Neutrophil (primary cell): ENCODE results near the gene MESP2.

ENCODE experiments used
- H3K27ac ChIP-seq: fragments of 200-600 bp; sonication (generic); 2 replicates; pipeline ENCODE4 v1.5.1; 2016; ENCODE audit warnings: mild to moderate bottlenecking, moderate library complexity
- H3K27me3 ChIP-seq: fragments of 200-600 bp; sonication (generic); 2 replicates; pipeline ENCODE4 v1.6.0; 2016; ENCODE audit warnings: mild to moderate bottlenecking
- H3K36me3 ChIP-seq: fragments of 200-600 bp; sonication (generic); 2 replicates; pipeline ENCODE4 v1.5.1; 2017
- H3K4me1 ChIP-seq, 2 experiments: fragments of 200-600 bp in 1 of 2; sonication (generic) in 1 of 2; 1 replicate in 1 of 2; 2 replicates in 1 of 2; pipeline versions ENCODE4 v1.5.1 to v1.6.1; 2013 to 2016; ENCODE audit warnings: low read depth in 1 of 2, low read length in 1 of 2, mild to moderate bottlenecking in 1 of 2, moderate library complexity in 1 of 2; ENCODE audit not compliant: control insufficient read depth in 1 of 2, insufficient read depth in 1 of 2
- H3K4me3 ChIP-seq, 2 experiments: fragments of 200-600 bp in 1 of 2; sonication (generic) in 1 of 2; 1 replicate in 1 of 2; 2 replicates in 1 of 2; pipeline ENCODE4 v1.5.1; 2013 to 2016; ENCODE audit warnings: low read depth in 1 of 2, low read length in 1 of 2, mild to moderate bottlenecking in 1 of 2, moderate library complexity in 1 of 2
- H3K9me3 ChIP-seq: fragments of 200-600 bp; sonication (generic); 2 replicates; pipeline ENCODE4 v1.5.1; 2016
- TF ChIP-seq, protein P1 (sequence below): fragments of 200-600 bp; sonication (generic); IDR thresholded peaks from 2 replicates; pipeline ENCODE4 v1.5.1; 2016; ENCODE audit warnings: antibody characterized with exemption

Gene MESP2

DNA sequence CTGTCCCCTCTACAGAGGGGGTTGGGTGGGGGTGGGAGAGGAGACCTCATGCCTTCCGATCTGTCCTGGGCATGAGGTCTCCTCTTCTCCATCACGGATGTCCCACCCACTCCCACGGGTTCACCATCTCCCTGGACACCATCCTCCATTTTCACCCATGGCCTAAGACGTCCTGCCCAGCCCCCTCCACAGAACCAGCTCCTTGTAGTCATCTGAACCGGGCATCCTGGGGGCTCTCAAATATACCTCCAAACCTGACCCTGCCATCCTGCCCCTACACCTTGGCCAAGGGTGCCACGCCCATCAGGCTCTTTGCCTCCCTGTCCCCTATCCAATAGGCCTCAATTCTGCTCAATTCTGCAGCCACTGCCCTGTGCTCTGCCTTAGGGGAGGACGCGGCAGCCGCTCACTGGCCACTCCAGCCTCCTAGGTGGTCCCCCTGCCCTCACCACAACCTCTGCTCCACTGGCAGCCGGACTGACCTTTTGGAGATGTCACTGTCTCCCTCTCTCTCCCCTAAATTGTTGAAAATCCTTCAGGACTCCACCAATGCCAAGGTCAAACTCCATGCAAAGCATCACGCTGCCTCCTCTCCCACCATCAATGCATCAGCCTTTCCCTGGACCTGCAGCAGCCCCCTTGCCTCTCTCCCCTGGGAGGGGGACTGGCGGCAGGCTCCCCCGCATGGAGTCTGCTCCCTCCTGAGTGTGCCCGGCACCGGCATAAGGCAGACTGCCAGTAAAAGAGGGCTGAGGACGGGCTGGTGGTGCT, 47.9 kb downstream of the MESP2 start:
- TF ChIP-seq, protein P1, sequence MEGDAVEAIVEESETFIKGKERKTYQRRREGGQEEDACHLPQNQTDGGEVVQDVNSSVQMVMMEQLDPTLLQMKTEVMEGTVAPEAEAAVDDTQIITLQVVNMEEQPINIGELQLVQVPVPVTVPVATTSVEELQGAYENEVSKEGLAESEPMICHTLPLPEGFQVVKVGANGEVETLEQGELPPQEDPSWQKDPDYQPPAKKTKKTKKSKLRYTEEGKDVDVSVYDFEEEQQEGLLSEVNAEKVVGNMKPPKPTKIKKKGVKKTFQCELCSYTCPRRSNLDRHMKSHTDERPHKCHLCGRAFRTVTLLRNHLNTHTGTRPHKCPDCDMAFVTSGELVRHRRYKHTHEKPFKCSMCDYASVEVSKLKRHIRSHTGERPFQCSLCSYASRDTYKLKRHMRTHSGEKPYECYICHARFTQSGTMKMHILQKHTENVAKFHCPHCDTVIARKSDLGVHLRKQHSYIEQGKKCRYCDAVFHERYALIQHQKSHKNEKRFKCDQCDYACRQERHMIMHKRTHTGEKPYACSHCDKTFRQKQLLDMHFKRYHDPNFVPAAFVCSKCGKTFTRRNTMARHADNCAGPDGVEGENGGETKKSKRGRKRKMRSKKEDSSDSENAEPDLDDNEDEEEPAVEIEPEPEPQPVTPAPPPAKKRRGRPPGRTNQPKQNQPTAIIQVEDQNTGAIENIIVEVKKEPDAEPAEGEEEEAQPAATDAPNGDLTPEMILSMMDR: no peak
- Histone ChIP-seq H3K4me3 (peak overlapping the region; percentile 53 to 62), H3K36me3 (no peaks in the 10 kb centered on the region), H3K4me1 (peaks cover 98 to 99% of the 10 kb centered on the region in 2 experiments), H3K27me3 (no peaks in the 10 kb centered on the region), H3K9me3 (no peaks in the 10 kb centered on the region), H3K27ac (peak overlapping the region; percentile 99)

DNA sequence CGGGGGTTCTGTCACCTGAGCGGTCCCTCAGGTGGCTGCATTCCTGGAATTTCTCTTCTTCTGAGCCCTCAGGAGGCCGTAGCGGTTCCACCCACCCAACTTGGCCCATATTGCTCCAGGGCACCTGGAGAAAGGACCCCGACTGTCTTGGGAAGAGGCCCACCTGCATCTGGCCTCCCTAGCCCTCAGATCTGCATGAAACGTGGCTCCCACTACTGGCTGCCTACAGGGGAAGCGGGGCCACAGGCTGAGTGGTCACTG, 48.4 kb downstream of the MESP2 start:
- Histone ChIP-seq H3K27me3 (no peaks in the 10 kb centered on the region), H3K4me1 (peaks cover 99 to 100% of the 10 kb centered on the region in 2 experiments), H3K36me3 (no peaks in the 10 kb centered on the region), H3K4me3 (peak overlapping the region; percentile 53 to 62), H3K9me3 (no peaks in the 10 kb centered on the region), H3K27ac (peak overlapping the region; percentile 99)
- TF ChIP-seq, protein P1: no peak

DNA sequence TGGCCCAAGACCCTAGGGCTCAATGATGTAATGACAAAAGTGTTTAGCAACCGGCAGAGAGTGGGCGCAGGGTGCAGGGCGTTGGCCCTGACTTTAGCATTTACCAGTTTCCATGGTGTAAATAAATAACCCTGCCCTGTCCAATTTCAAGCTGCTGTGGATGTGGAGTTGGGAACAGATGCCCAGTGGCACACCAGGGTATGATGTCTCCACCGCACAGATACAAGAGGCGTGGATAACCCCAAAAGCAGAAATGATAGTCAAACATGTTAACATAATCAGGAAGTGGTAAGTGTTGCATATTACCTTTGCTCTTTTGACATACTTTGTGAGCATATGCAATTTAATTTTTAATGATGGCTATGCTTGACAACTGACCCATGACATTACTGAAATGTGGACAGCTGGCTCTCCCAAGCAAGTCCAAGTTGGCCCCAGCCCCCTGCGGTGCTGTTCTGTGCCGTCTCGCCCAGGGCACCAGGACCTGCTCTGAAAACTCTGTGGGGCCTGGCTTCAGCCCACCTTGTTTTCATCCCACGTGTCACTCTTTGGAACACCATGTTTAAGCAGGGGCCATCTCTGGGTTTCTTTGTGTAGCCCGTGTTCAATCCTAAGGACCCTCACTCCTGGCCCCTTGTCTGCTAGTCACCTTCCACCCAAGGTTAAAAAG, 49.3 kb downstream of the MESP2 start:
- Histone ChIP-seq H3K9me3 (no peaks in the 10 kb centered on the region), H3K27me3 (no peaks in the 10 kb centered on the region), H3K27ac (peak overlapping the region; percentile 99), H3K4me1 (peaks cover 96% of the 10 kb centered on the region in 2 experiments), H3K4me3 (peak overlapping the region; percentile 53 to 62), H3K36me3 (peaks cover 6% of the 10 kb centered on the region)
- TF ChIP-seq, protein P1: peak; percentile 66

DNA sequence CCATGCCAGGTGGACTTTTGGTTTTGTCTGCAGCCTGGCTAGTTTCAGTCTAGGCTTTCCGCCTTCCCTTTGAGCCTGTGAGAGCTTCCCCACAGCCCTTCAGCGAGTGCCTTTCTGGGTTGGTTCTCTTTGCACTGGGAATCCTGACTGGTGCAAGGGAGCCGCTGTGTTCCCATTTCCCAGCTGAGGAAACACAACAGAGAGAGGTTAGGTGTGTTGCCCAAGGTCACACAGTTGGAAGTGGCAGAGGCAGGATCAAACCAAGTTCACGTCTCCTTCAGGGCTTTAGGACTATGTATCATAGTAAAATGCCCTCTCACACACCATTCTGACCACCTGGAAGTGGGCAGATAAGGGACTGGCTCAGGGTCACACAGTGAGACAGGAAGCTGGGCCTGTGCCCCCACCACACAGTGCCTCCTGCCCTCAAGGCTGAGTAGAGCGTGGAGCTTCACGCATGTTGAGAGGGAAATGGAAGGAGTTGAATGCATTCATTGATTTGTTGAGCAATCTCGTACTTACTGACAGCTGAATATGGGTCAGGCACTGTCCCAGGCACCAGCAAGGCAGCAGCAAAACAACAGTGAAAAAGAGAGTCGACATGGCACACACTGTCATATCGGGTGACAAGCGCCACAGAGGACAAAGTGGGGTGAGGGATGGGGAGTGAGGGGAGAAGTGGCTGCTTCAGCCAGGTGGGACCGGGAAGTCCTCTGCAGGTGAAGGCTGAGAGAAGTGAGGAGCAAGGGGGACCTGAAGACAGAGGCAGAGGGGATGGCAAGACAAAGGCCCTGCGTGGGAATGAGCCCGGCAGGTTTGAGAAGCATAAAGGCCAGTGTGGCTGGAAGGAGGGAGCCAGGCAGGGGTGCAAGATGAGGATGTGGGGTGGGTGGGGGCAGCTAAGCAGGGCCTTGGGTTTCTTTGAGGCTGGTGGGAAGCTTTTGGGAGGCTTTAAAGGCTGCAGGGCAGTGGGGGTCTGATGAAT, 50.8 kb downstream of the MESP2 start:
- Histone ChIP-seq H3K36me3 (peaks cover 18% of the 10 kb centered on the region), H3K9me3 (no peaks in the 10 kb centered on the region), H3K4me3 (no peak overlapping the region), H3K27ac (peak overlapping the region; percentile 99), H3K27me3 (no peaks in the 10 kb centered on the region), H3K4me1 (peaks cover 80 to 81% of the 10 kb centered on the region in 2 experiments)
- TF ChIP-seq, protein P1: no peak

DNA sequence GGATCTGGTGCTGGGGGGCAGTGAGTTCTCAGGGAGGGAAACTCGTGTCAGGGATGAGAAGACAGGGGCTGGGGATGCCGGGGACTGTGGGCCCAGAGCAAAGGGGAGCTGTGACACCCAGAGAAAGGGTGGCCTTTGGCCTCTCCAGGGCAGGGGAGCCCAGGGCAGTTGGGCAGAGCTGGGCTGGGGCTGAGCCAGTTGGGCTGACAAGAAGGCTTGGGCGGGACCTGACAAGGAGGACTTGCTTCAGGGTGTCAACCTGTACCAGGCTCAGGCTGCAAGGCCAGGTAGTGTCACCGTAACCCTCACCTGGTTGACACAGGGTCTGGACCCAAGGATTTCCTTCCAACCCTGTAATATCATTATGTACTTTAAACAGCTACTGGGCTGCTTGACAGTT, 51.7 kb downstream of the MESP2 start:
- H3K27me3 ChIP-seq: no peaks in the 10 kb centered on the region
- H3K9me3 ChIP-seq: no peaks in the 10 kb centered on the region
- peak overlapping the region in 1 of 2 experiments; percentile 4 for H3K4me3 ChIP-seq
- peaks cover 71 to 72% of the 10 kb centered on the region in 2 experiments for H3K4me1 ChIP-seq
- peak overlapping the region; percentile 99 for H3K27ac ChIP-seq
- H3K36me3 ChIP-seq: peaks cover 21% of the 10 kb centered on the region
- TF ChIP-seq, protein P1: no peak
